ENCODE data around the gene ZNF518A. TPM values are rescaled to one million over a fixed set of nuclear protein-coding genes. Genes with fewer than 3 reads are reported as not detected.

ZNF518A gene
- total and polyA plus RNA-seq, 9 of the 15 experiments (the other 6 are each of a cell fraction or from before 2014, with no cell fraction given), result 6.3 to 30.0 (median 17.4) TPM

GRCh38 chr10:96089670-96090462, 40.2 kb upstream of the ZNF518A start (continued):
- TF ChIP-seq E4F1 (CRISPR knock-in tag; IDR thresholded peaks at IDR 0.05; ENCODE audit: borderline replicate concordance) (no peak), ZNF277 (CRISPR knock-in tag; IDR thresholded peaks at IDR 0.05; ENCODE audit: borderline replicate concordance) (no peak), NEUROD1 (IDR thresholded peaks at IDR 0.05; ENCODE audit: borderline replicate concordance, low read depth, low read length, partially characterized antibody) (peak; percentile 41), ZNF639 (CRISPR knock-in tag; conservative IDR thresholded peaks at IDR 0.05 in 1 of 2, IDR thresholded peaks at IDR 0.05 in 1 of 2) (peak in 1 of 2 experiments; percentile 58; a peak in 1 of 4 replicates), ZBTB7A (IDR thresholded peaks at IDR 0.05; ENCODE audit: borderline replicate concordance, control insufficient read depth, low read depth, low read length) (peak; percentile 17; the same call in 1 of the 2 replicates), ZNF197 (CRISPR knock-in tag; IDR thresholded peaks at IDR 0.05; ENCODE audit: low read depth) (peak; percentile 79), TEAD1 (CRISPR knock-in tag; IDR thresholded peaks at IDR 0.05) (peak in 1 of 2 experiments; percentile 44; a peak in 1 of 4 replicates), KLF13 (tag; IDR thresholded peaks at IDR 0.05; ENCODE audit: borderline replicate concordance, low read depth) (peak; percentile 35; the same call in 1 of the 2 replicates), ZBTB33 (CRISPR knock-in tag; IDR thresholded peaks at IDR 0.05) (peak; percentile 34; the same call in 1 of the 2 replicates), CC2D1A (IDR thresholded peaks at IDR 0.05) (peak; percentile 66), ZNF384 (IDR thresholded peaks at IDR 0.05; ENCODE audit: low read depth, low read length) (0 out of 2 replicates have a peak, but pooled peaks have one; percentile 14), SPI1 (IDR thresholded peaks at IDR 0.05; ENCODE audit: borderline replicate concordance, low read depth, low read length) (peak; percentile 36; the same call in 1 of the 2 replicates), CREM (IDR thresholded peaks at IDR 0.05; ENCODE audit: low read depth) (peak; percentile 96), LEF1 (IDR thresholded peaks at IDR 0.05) (0 out of 2 replicates have a peak, but pooled peaks have one; percentile 12), KLF6 (CRISPR knock-in tag; IDR thresholded peaks at IDR 0.05; ENCODE audit: borderline replicate concordance) (no peak), TGIF2 (CRISPR knock-in tag; IDR thresholded peaks at IDR 0.05) (no peak), TRIM28 (IDR thresholded peaks at IDR 0.05) (peak; percentile 18; the same call in 1 of the 2 replicates), TAF9B (IDR thresholded peaks at IDR 0.05; ENCODE audit: partially characterized antibody) (peak; percentile 92)
